ENCODE data around the gene BAIAP2L1.

DNA sequence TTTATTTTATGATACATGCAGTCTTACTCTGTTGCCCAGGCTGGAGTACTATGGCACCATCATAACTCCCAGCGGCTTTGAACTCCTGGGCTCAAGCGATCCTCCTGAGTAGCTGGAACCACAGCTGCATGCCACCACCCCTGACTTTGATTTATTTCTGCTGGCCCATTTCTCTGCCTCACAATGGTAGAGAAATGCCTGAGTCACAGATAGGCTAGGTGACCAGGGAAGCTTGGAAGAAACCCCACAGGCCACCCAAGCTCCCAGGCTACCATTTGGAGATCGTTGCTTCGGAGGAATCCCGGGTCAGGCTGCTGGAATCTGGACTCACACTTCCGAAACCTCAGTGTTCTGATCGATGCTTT is 17.4 kb upstream of the BAIAP2L1 start:
- TF ChIP-seq, protein P1, sequence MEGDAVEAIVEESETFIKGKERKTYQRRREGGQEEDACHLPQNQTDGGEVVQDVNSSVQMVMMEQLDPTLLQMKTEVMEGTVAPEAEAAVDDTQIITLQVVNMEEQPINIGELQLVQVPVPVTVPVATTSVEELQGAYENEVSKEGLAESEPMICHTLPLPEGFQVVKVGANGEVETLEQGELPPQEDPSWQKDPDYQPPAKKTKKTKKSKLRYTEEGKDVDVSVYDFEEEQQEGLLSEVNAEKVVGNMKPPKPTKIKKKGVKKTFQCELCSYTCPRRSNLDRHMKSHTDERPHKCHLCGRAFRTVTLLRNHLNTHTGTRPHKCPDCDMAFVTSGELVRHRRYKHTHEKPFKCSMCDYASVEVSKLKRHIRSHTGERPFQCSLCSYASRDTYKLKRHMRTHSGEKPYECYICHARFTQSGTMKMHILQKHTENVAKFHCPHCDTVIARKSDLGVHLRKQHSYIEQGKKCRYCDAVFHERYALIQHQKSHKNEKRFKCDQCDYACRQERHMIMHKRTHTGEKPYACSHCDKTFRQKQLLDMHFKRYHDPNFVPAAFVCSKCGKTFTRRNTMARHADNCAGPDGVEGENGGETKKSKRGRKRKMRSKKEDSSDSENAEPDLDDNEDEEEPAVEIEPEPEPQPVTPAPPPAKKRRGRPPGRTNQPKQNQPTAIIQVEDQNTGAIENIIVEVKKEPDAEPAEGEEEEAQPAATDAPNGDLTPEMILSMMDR (IDR thresholded peaks at IDR 0.05) = no peak
- TF ChIP-seq POLR2A (IDR thresholded peaks at IDR 0.05) = no peak

Data from thyroid gland (tissue), 4 donors.